Liver (tissue), 9 donors: ENCODE measurements around the gene CCDC91. TPM values are rescaled to one million over a fixed set of nuclear protein-coding genes. Genes with fewer than 3 reads are reported as not detected.

Experiments used
- DNase-seq: peaks from one replicate; pipeline ENCODE4 v3.0.0-alpha.2; 2017; ENCODE audit warnings: low spot score
- H3K27ac ChIP-seq, 2 donors: one replicate each; pipeline ENCODE4 v1.7.0; 2013; ENCODE audit warnings: inconsistent platforms in 2 of 2, low read length in 2 of 2, control low read depth in 1 of 2, low read depth in 1 of 2, mild to moderate bottlenecking in 1 of 2
- H3K27me3 ChIP-seq, 4 donors: one replicate each; pipeline versions ENCODE4 v1.6.1 to v1.7.0; 2013; ENCODE audit warnings: low read length in 3 of 4, inconsistent platforms in 1 of 4, mild to moderate bottlenecking in 1 of 4, moderate library complexity in 1 of 4; ENCODE audit not compliant: control insufficient read depth in 4 of 4, insufficient read depth in 4 of 4
- H3K36me3 ChIP-seq, 4 donors: one replicate each; pipeline versions ENCODE4 v1.6.1 to v1.7.0; 2013; ENCODE audit warnings: low read length in 3 of 4, mild to moderate bottlenecking in 3 of 4, low read depth in 1 of 4, moderate library complexity in 1 of 4; ENCODE audit not compliant: control insufficient read depth in 4 of 4, insufficient read depth in 3 of 4
- H3K4me1 ChIP-seq, 4 donors: one replicate each; pipeline versions ENCODE4 v1.6.1 to v1.7.0; 2013; ENCODE audit warnings: low read length in 3 of 4, mild to moderate bottlenecking in 3 of 4, moderate library complexity in 1 of 4; ENCODE audit not compliant: control insufficient read depth in 4 of 4, insufficient read depth in 4 of 4
- H3K4me3 ChIP-seq, 3 donors: one replicate each; pipeline versions ENCODE4 v1.6.1 to v1.7.0; 2013; ENCODE audit warnings: low read length in 3 of 3, control low read depth in 1 of 3, low read depth in 1 of 3, mild to moderate bottlenecking in 1 of 3
- H3K9ac ChIP-seq, 2 donors: one replicate each; pipeline ENCODE4 v1.7.0; 2013; ENCODE audit warnings: low read length in 2 of 2, mild to moderate bottlenecking in 2 of 2, moderate library complexity in 2 of 2, control low read depth in 1 of 2, low read depth in 1 of 2
- H3K9me3 ChIP-seq, 4 donors: one replicate each; pipeline versions ENCODE4 v1.6.1 to v1.7.0; 2013; ENCODE audit warnings: low read length in 3 of 4; ENCODE audit not compliant: control insufficient read depth in 4 of 4
- ATF3 ChIP-seq: IDR thresholded peaks from 2 replicates; pipeline ENCODE4 v1.6.1; 2016; ENCODE audit warnings: antibody characterized with exemption
- CTCF ChIP-seq: fragments of 150-350 bp; IDR thresholded peaks from 2 replicates; pipeline ENCODE4 v1.5.1; 2017; ENCODE audit warnings: improper control_type of control experiment, low read depth, low read length; ENCODE audit not compliant: missing input control
- EGR1 ChIP-seq, 2 donors: IDR thresholded peaks; 2 replicates each; pipeline ENCODE4 v1.6.1; 2016 to 2018; ENCODE audit warnings: antibody characterized with exemption in 2 of 2, low read depth in 2 of 2
- FOXA1 ChIP-seq: IDR thresholded peaks from 2 replicates; pipeline ENCODE4 v1.6.1; 2016; ENCODE audit warnings: antibody characterized with exemption
- FOXA2 ChIP-seq: IDR thresholded peaks from 2 replicates; pipeline ENCODE4 v1.6.1; 2016; ENCODE audit warnings: antibody characterized with exemption
- GABPA ChIP-seq, 2 donors: IDR thresholded peaks in 1 of 2; conservative IDR thresholded peaks in 1 of 2; 2 replicates each; pipeline ENCODE4 v1.6.1; 2016; ENCODE audit warnings: antibody characterized with exemption in 2 of 2, mild to moderate bottlenecking in 1 of 2, moderate library complexity in 1 of 2
- HNF4A ChIP-seq, 2 donors: conservative IDR thresholded peaks; 2 replicates each; pipeline ENCODE4 v1.6.1; 2016; ENCODE audit warnings: antibody characterized with exemption in 2 of 2, mild to moderate bottlenecking in 2 of 2
- HNF4G ChIP-seq: IDR thresholded peaks from 2 replicates; pipeline ENCODE4 v1.6.1; 2016; ENCODE audit warnings: antibody characterized with exemption
- JUND ChIP-seq, 2 donors: IDR thresholded peaks; 2 replicates each; pipeline ENCODE4 v1.6.1; 2016; ENCODE audit warnings: antibody characterized with exemption in 2 of 2
- NR2F2 ChIP-seq: IDR thresholded peaks from 2 replicates; pipeline ENCODE4 v1.6.1; 2016; ENCODE audit warnings: antibody characterized with exemption
- RAD21 ChIP-seq, 2 donors: IDR thresholded peaks; 2 replicates each; pipeline ENCODE4 v1.6.1; 2016; ENCODE audit warnings: antibody characterized with exemption in 2 of 2, mild to moderate bottlenecking in 2 of 2
- REST ChIP-seq: IDR thresholded peaks from 2 replicates; pipeline ENCODE4 v1.6.1; 2016; ENCODE audit warnings: antibody characterized with exemption, mild to moderate bottlenecking
- RXRA ChIP-seq, 2 donors: IDR thresholded peaks; 2 replicates each; pipeline ENCODE4 v1.6.1; 2017 to 2018; ENCODE audit warnings: antibody characterized with exemption in 2 of 2, mild to moderate bottlenecking in 1 of 2
- SP1 ChIP-seq: IDR thresholded peaks from 2 replicates; pipeline ENCODE4 v1.6.1; 2018; ENCODE audit warnings: antibody characterized with exemption, mild to moderate bottlenecking
- TAF1 ChIP-seq: conservative IDR thresholded peaks from 2 replicates; pipeline ENCODE4 v1.6.1; 2016; ENCODE audit warnings: antibody characterized with exemption, mild to moderate bottlenecking
- YY1 ChIP-seq: IDR thresholded peaks from 2 replicates; pipeline ENCODE4 v1.6.1; 2016; ENCODE audit warnings: antibody characterized with exemption, mild to moderate bottlenecking
- WGBS: extraction: QIAGEN DNeasy Blood & Tissue Kit; methylation state at CpG from one replicate; pipeline ENCODE4 v1.1.7; 2013; 5-methylcytosine and 5-hydroxymethylcytosine counted together
- polyA plus RNA-seq, 2 donors: library from polyadenylated mRNA; stranded (reverse) in 1 of 2; unstranded in 1 of 2; fragments of 200-250 nt in 1 of 2; fragments of >200 nt in 1 of 2; fragmentation: Nextera tagmentation in 1 of 2; extraction: Ambion mirVana in 1 of 2; gene quantifications; one replicate each; pipeline versions ENCODE4 v1.2.1 to v1.2.3, GENCODE V29; 2013 to 2015
- total RNA-seq, 2 donors: library from RNA; depleted of rRNA; stranded (reverse); fragments of >200 nt; gene quantifications; one replicate each; pipeline ENCODE4 v1.2.3, GENCODE V29; 2014
- TF ChIP-seq, protein P1 (sequence below): IDR thresholded peaks from 2 replicates; pipeline ENCODE4 v1.6.1; 2016; ENCODE audit warnings: antibody characterized with exemption
- TF ChIP-seq, protein P2 (sequence below): IDR thresholded peaks from 2 replicates; pipeline ENCODE4 v1.6.1; 2016; ENCODE audit warnings: antibody characterized with exemption
- donor health status: healthy.
- donor health status: healthy.
- donor health status: healthy.
- donor health status: healthy.
- donor health status: healthy.

The CCDC91 gene
- total and polyA plus RNA-seq, 4 donors: 8.4 to 29.0 (median 15.1) TPM

DNA sequence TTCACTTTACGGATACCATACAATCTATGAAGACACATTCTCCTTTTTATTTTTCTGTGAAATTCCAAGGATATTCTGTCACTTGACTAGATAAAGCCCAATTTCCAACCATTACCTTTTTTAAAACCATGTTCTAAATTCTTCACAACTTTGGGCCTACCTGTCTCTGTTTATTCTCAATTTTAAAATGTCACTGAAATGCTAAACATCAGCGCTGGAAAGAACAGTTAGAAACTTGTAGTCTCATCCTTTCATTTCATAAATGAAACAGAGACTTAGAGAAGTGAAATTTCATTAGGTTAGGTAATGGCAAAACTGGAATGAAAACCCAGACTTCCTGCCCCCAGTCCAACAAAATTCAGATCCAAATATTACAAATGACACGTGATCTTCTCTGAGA is 396.2 kb downstream of the CCDC91 start:
- Histone ChIP-seq H3K36me3 (no peaks in the 10 kb centered on the region), H3K4me3 (no peak overlapping the region), H3K9ac (no peak overlapping the region), H3K27ac (no peak overlapping the region), H3K9me3 (no peaks in the 10 kb centered on the region), H3K4me1 (no peaks in the 10 kb centered on the region), H3K27me3 (no peaks in the 10 kb centered on the region)
- WGBS: 84% methylated on average over 3 of the region's 3 CpGs
- no peak for TF ChIP-seq JUND (IDR thresholded peaks at IDR 0.05)
- no peak for TF ChIP-seq REST
- TF ChIP-seq, protein P1, sequence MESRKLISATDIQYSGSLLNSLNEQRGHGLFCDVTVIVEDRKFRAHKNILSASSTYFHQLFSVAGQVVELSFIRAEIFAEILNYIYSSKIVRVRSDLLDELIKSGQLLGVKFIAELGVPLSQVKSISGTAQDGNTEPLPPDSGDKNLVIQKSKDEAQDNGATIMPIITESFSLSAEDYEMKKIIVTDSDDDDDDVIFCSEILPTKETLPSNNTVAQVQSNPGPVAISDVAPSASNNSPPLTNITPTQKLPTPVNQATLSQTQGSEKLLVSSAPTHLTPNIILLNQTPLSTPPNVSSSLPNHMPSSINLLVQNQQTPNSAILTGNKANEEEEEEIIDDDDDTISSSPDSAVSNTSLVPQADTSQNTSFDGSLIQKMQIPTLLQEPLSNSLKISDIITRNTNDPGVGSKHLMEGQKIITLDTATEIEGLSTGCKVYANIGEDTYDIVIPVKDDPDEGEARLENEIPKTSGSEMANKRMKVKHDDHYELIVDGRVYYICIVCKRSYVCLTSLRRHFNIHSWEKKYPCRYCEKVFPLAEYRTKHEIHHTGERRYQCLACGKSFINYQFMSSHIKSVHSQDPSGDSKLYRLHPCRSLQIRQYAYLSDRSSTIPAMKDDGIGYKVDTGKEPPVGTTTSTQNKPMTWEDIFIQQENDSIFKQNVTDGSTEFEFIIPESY: no peak
- TF ChIP-seq TAF1: no peak
- no peak for TF ChIP-seq NR2F2
- no peak for TF ChIP-seq ATF3
- no peak for TF ChIP-seq EGR1 (IDR thresholded peaks at IDR 0.05; ENCODE audit: low read depth in 2 of 2)
- no peak for TF ChIP-seq YY1
- TF ChIP-seq FOXA1: no peak
- no peak for TF ChIP-seq RAD21 (IDR thresholded peaks at IDR 0.05)
- no peak for TF ChIP-seq FOXA2
- no peak for TF ChIP-seq SP1
- no peak for TF ChIP-seq RXRA (IDR thresholded peaks at IDR 0.05)
- TF ChIP-seq, protein P2, sequence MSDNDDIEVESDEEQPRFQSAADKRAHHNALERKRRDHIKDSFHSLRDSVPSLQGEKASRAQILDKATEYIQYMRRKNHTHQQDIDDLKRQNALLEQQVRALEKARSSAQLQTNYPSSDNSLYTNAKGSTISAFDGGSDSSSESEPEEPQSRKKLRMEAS: no peak
- TF ChIP-seq CTCF: no peak
- no peak for DNase-seq

DNA sequence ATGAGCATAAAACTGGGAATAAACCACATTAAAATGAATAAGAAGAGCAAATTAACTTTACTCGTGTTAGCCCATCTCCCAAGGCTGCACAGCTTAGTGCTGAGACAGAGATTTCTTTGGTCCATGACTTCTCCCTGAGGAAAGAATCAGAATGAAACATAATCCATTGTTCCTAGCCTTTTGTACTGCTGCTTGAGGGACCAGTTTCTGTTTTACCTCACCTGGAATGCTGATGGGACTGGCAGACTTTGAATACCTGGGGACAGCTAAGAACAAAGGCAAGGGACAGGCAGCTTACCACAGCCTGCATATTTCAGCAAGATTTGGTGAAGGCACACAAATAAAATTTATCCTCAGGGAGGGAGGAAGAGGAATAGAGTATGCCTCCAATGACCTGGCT is 401.6 kb downstream of the CCDC91 start:
- WGBS: 74% methylated on average over 1 of the region's 1 CpG
- Histone ChIP-seq H3K36me3 (no peaks in the 10 kb centered on the region), H3K9ac (no peak overlapping the region), H3K27me3 (peaks cover 0 to 2% (median 0%) of the 10 kb centered on the region in 4 donors), H3K9me3 (peaks cover 0 to 14% (median 3%) of the 10 kb centered on the region in 4 donors), H3K4me3 (no peak overlapping the region), H3K4me1 (no peaks in the 10 kb centered on the region), H3K27ac (no peak overlapping the region)
- DNase-seq: no peak
- no peak for TF ChIP-seq GABPA (IDR thresholded peaks at IDR 0.05 in 1 of 2, conservative IDR thresholded peaks at IDR 0.05 in 1 of 2)
- no peak for TF ChIP-seq FOXA2
- TF ChIP-seq HNF4A (conservative IDR thresholded peaks at IDR 0.05): no peak
- no peak for TF ChIP-seq YY1
- no peak for TF ChIP-seq EGR1 (IDR thresholded peaks at IDR 0.05; ENCODE audit: low read depth in 2 of 2)
- TF ChIP-seq, protein P1: no peak
- no peak for TF ChIP-seq REST
- no peak for TF ChIP-seq ATF3
- TF ChIP-seq HNF4G: no peak
- TF ChIP-seq TAF1: no peak
